ENCODE measurements around the gene GMCL1.

GMCL1 gene

DNA sequence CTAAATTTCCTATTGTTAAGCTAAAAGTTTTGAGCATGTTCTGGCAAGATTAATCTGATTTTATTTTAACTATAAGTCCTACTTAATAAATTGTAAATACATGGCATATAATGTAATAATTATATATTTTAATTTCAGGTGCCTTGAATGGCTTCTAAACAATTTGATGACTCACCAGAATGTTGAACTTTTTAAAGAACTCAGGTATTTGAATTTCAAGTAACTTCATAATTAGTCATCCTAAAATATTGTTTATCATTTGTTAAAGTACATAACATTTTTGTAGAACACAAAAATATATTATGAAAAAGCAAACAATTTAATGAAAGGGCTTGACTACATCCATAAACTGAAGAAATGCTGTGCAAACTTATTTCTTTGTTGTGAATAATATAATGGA lies 14.5 kb downstream of the GMCL1 start:
- H3K27ac ChIP-seq: no peak overlapping the region
- TF ChIP-seq, protein P1, sequence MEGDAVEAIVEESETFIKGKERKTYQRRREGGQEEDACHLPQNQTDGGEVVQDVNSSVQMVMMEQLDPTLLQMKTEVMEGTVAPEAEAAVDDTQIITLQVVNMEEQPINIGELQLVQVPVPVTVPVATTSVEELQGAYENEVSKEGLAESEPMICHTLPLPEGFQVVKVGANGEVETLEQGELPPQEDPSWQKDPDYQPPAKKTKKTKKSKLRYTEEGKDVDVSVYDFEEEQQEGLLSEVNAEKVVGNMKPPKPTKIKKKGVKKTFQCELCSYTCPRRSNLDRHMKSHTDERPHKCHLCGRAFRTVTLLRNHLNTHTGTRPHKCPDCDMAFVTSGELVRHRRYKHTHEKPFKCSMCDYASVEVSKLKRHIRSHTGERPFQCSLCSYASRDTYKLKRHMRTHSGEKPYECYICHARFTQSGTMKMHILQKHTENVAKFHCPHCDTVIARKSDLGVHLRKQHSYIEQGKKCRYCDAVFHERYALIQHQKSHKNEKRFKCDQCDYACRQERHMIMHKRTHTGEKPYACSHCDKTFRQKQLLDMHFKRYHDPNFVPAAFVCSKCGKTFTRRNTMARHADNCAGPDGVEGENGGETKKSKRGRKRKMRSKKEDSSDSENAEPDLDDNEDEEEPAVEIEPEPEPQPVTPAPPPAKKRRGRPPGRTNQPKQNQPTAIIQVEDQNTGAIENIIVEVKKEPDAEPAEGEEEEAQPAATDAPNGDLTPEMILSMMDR (conservative IDR thresholded peaks at IDR 0.05; ENCODE audit: low read depth): no peak
- ChIA-PET POLR2A (ENCODE audit: low non-redundant PET) (no interaction called here), CTCF (no interaction called here)
- DNase-seq (ENCODE audit: low spot score): no peak

DNA sequence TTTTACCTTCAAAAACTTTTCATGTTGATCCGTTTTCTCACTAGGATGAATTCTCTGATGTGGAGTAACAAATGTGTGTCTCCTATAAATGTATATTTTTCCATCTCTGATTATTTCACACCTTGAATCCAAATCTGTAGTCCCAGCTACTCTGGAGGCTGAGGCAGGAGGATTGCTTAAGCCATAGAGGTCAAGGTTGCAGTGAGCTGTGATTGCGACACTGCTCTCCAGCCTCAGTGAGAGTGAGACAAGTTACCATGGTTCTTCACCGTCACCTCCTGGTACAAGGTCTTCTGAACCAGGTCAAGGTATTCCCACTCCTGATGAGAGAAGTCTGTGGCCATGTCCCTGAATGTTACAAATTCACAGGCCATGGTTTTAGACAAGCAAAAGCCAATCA lies 15.1 kb downstream of the GMCL1 start:
- POLR2A ChIA-PET (ENCODE audit: low non-redundant PET): no interaction called here
- DNase-seq (ENCODE audit: low spot score): no peak
- CTCF ChIA-PET: no interaction called here
- TF ChIP-seq, protein P1 (conservative IDR thresholded peaks at IDR 0.05; ENCODE audit: low read depth): no peak
- H3K27ac ChIP-seq: no peak overlapping the region

DNA sequence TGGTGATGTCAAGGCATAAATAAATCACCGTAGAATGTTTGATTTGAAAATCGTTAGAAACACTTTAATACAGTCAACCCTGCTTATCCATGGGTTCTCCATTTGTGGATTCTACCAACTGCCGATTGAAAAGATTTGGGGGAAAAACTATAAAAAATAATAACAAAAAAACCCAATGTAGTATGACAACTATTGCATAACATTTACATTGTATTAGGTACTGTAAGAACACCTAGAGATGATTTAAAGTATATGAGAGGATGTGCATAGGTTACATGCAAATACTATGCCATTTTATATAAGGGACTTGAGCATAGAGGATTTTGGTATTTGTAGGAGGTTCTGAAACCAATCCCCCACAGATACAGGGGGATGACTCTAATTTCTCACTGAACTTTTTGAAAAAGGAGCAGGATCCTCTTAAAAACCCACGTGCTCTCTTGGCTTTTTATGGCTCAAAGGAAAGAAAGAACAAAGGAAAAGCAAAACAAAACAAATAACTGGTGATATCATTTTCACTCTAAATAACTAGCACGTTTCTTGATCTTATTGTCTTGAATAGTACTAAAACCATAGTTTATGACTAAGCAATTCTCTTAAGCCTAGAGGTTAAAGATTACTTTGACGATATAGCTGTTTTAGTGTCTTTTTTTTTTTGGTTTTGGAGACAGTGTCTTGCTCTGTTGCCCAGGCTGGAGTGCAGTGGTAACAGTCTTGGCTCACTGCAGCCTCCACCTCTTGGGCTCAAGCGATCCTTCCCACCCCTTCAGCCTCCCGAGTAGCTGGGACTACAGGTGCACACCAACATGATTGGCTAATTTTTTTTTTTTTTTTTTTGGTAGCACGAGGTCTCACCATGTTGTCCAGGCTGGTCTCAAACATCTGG lies 17.0 kb downstream of the GMCL1 start:
- POLR2A ChIA-PET (ENCODE audit: low non-redundant PET): no interaction called here
- CTCF ChIA-PET: interaction anchor here (0.6 kb wide), 1 partner anchor 297 kb away, joined by 4 read pairs; no protein-coding TSS in a partner anchor
- TF ChIP-seq, protein P1 (conservative IDR thresholded peaks at IDR 0.05; ENCODE audit: low read depth): no peak
- DNase-seq (ENCODE audit: low spot score): no peak
- H3K27ac ChIP-seq: no peak overlapping the region

DNA sequence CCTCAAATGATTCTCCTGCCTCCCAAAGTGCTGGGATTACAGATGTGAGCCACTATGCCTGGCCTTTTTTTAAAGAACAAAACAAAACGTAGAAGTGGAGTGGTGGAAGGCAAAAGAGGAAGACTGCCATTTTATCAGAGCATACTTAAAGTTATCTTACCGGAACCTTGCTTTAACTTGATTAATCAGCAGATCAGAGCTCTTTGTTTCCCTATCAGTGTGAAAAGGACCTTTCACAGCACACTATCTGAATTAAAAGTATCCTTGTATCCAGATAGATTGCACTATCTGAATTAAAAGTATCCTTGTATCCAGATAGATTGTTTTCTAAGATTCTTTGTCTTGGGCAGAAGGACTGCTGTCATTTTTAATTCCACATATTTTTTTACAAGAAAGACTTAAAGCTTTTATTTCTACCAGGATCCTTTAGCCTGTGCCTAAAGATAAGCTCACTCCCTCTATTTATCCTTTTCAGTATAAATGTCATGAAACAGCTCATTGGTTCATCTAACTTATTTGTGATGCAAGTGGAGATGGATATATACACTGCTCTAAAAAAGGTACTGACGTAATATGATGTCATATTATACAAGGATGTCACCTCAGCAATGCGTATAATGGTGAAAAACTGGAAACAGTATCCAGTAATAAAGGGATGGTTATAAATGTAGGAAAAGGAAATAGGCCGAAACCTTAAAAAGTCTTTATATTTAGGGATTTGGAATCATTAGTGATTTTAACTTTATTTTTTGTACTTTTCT lies 17.8 kb downstream of the GMCL1 start:
- DNase-seq (ENCODE audit: low spot score): no peak
- POLR2A ChIA-PET (ENCODE audit: low non-redundant PET): no interaction called here
- no peak overlapping the region for H3K27ac ChIP-seq
- CTCF ChIA-PET: interaction anchor here (0.5 kb wide), 1 partner anchor 235 kb away, joined by 5 read pairs; no protein-coding TSS in a partner anchor
- TF ChIP-seq, protein P1 (conservative IDR thresholded peaks at IDR 0.05; ENCODE audit: low read depth): no peak

DNA sequence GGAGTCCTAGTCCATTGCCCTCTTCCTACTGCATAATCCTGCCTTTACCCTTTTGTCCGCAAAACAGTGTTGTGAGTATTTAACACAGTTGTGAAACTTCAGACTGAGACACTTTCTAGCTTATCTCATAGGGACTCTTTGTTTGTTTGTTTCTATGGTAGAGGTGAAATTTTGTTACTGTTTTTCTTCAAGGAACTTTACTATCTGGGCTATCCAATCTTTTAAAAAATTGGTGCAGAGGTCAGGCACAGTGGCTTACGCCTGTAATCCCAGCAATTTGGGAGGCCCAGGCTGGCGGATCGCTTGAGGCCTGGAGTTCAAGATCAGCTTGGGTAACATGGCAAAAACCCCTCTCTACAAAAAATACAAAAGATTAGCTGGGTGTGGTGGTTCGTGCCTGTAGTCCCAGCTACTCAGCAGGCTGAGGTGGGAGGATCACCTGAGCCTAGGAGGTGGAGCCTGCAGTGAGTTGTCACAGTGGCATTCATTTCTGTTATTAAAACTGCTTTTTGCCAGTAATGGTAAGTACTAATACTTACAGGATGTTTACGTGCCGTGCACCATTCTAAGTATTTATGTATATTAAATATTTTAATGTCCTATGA lies 18.8 kb downstream of the GMCL1 start:
- POLR2A ChIA-PET (ENCODE audit: low non-redundant PET): no interaction called here
- TF ChIP-seq, protein P1 (conservative IDR thresholded peaks at IDR 0.05; ENCODE audit: low read depth): no peak
- CTCF ChIA-PET: interaction anchor here (0.6 kb wide), 2 partner anchors 261 to 488 kb away, joined by 3 to 5 read pairs; no protein-coding TSS in a partner anchor
- DNase-seq (ENCODE audit: low spot score): no peak
- H3K27ac ChIP-seq: no peak overlapping the region

DNA sequence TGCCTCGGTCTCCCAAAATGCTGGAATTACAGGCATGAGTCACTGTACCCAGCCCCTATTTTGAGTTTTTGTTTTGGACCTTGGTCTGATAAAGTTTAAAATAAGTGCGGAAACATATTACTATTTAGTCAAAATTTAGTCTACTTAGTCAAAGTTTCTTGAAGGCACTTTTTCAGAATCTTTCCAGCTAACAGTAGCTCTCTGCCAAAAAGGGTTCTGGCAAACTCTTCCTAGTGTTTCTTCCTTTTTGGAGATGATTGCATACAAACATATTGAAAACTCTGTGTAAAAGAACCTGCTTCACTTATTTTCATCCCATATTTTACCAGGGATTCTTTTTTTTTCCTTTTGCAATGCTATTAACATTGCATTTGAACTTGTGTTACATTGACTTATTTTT lies 28.8 kb downstream of the GMCL1 start:
- ChIA-PET CTCF (interaction anchor here (0.7 kb wide), 1 partner anchor 9 kb away, joined by 6 read pairs; no protein-coding TSS in a partner anchor), POLR2A (ENCODE audit: low non-redundant PET) (no interaction called here)
- TF ChIP-seq, protein P1 (conservative IDR thresholded peaks at IDR 0.05; ENCODE audit: low read depth): no peak
- no peak overlapping the region for H3K27ac ChIP-seq
- no peak for DNase-seq (ENCODE audit: low spot score)
